Stimulated activated CD4-positive, alpha-beta T cell treated with anti-CD3 and anti-CD28 coated beads, Interleukin-15, amount 100 ng/mL, for 24 hours (primary cell): ENCODE data around the gene RAC3.

Source experiments
- DNase-seq: peaks from one replicate; pipeline ENCODE4 v3.0.0-alpha.2; 2020

The RAC3 gene

GRCh38 chr17:82045936-82046484 lies 14.5 kb downstream of the RAC3 start:
- DNase-seq = no peak

- DNase-seq = no peak
Measured at GRCh38 chr17:82046903-82047302, 15.4 kb downstream of the RAC3 start.

GRCh38 chr17:82047379-82047778 lies 15.9 kb downstream of the RAC3 start:
- no peak for DNase-seq

- no peak for DNase-seq
Measured at GRCh38 chr17:82047914-82048570, 16.6 kb downstream of the RAC3 start.

- no peak for DNase-seq
Measured at GRCh38 chr17:82048571-82048971, 17.1 kb downstream of the RAC3 start.

- no peak for DNase-seq
Measured at GRCh38 chr17:82049106-82049505, 17.6 kb downstream of the RAC3 start.

- DNase-seq = peak; percentile 2
Measured at GRCh38 chr17:82049521-82049971, 18.1 kb downstream of the RAC3 start.

- DNase-seq = no peak
Measured at GRCh38 chr17:82050152-82050760, 18.8 kb downstream of the RAC3 start.

- DNase-seq = no peak
Measured at GRCh38 chr17:82050761-82051641, 19.5 kb downstream of the RAC3 start.

- peak; percentile 92 for DNase-seq
Measured at GRCh38 chr17:82051776-82052637, 20.5 kb downstream of the RAC3 start, which contains the start of the genes GPS1 and RFNG. GPS1 (plus strand) TSS chr17:82051898; CDS start chr17:82051932, 34 bp downstream. RFNG (minus strand) TSS chr17:82051811; CDS start chr17:82051766, 45 bp downstream.

GRCh38 chr17:82052638-82053059 lies 21.2 kb downstream of the RAC3 start:
- DNase-seq = peak; percentile 2

- no peak for DNase-seq
Measured at GRCh38 chr17:82053130-82053529, 21.7 kb downstream of the RAC3 start.

GRCh38 chr17:82053556-82054263 lies 22.2 kb downstream of the RAC3 start:
- DNase-seq = no peak

- DNase-seq = peak; percentile 8
Measured at GRCh38 chr17:82054351-82055022, 23.0 kb downstream of the RAC3 start.

- peak; percentile 4 for DNase-seq
Measured at GRCh38 chr17:82055023-82055964, 23.8 kb downstream of the RAC3 start.

- DNase-seq = peak; percentile 4
Measured at GRCh38 chr17:82055965-82056728, 24.7 kb downstream of the RAC3 start.

- peak; percentile 7 for DNase-seq
Measured at GRCh38 chr17:82056729-82057621, 25.5 kb downstream of the RAC3 start.
